Activated CD4-positive, alpha-beta memory T cell treated with anti-CD3 and anti-CD28 coated beads, Interleukin-2, amount 10 ng/mL, durations not matched to agents 7 days and 5 days (primary cell): ENCODE measurements around the gene GALNTL6. TPM values are rescaled to one million over a fixed set of nuclear protein-coding genes. Genes with fewer than 3 reads are reported as not detected.
"Not testable (repeated sequence)": the region's sequence is repeated elsewhere in the genome, so short reads cannot be mapped to it uniquely, and the experiment has no call there.

Experiments used
- CTCF ChIA-PET: fragments of 350-600 bp; sonication (Branson Sonifier 250); formaldehyde crosslinking; loops from one replicate; lab custom pipeline; 2021; ENCODE audit warnings: antibody characterized with exemption, inconsistent platforms; lab: Charles Lee
- POLR2A ChIA-PET: fragments of 350-600 bp; sonication (Branson Sonifier 250); formaldehyde crosslinking; loops from one replicate; lab custom pipeline; 2021; ENCODE audit warnings: antibody characterized with exemption; lab: Charles Lee
- DNase-seq: peaks from one replicate; pipeline ENCODE4 v3.0.0-alpha.2; 2020
- H3K27ac Mint-ChIP-seq: one replicate; pipeline ENCODE4 v1.8.0; 2021; ENCODE audit warnings: mild to moderate bottlenecking, mixed read lengths
- H3K27me3 Mint-ChIP-seq: one replicate; pipeline ENCODE4 v1.8.0; 2021; ENCODE audit warnings: mixed read lengths
- H3K36me3 Mint-ChIP-seq: one replicate; pipeline ENCODE4 v1.8.0; 2021; ENCODE audit warnings: low read depth, mixed read lengths
- H3K4me1 Mint-ChIP-seq: one replicate; pipeline ENCODE4 v1.8.0; 2021; ENCODE audit warnings: mixed read lengths
- H3K4me3 Mint-ChIP-seq: one replicate; pipeline ENCODE4 v1.8.0; 2021; ENCODE audit warnings: mild to moderate bottlenecking, mixed read lengths
- H3K9me3 Mint-ChIP-seq: one replicate; pipeline ENCODE4 v1.8.0; 2021; ENCODE audit warnings: mixed read lengths
- total RNA-seq, 2 experiments: library from RNA; stranded (reverse); gene quantifications; one replicate each; pipeline ENCODE4 v1.2.3, GENCODE V29; 2021

GALNTL6 gene
- total RNA-seq, 2 experiments from 2014 or later: not detected

- ChIA-PET POLR2A (no interaction called here), CTCF (no interaction called here)
- Mint-ChIP-seq H3K27ac (no peak overlapping the region), H3K4me1 (no peaks in the 10 kb centered on the region), H3K27me3 (peaks cover 2% of the 10 kb centered on the region), H3K4me3 (no peak overlapping the region), H3K36me3 (no peaks in the 10 kb centered on the region), H3K9me3 (no peaks in the 10 kb centered on the region)
- no peak for DNase-seq
Observed at GRCh38 chr4:172928347-172928746, 1115.1 kb downstream of the GALNTL6 start.

GRCh38 chr4:172938072-172938829, 1125.0 kb downstream of the GALNTL6 start:
- Mint-ChIP-seq H3K4me3 (no peak overlapping the region), H3K9me3 (no peaks in the 10 kb centered on the region), H3K4me1 (no peaks in the 10 kb centered on the region), H3K27ac (no peak overlapping the region), H3K27me3 (peaks cover 1% of the 10 kb centered on the region), H3K36me3 (no peaks in the 10 kb centered on the region)
- ChIA-PET POLR2A (no interaction called here), CTCF (no interaction called here)
- no peak for DNase-seq

- Mint-ChIP-seq H3K4me1 (no peaks in the 10 kb centered on the region), H3K4me3 (no peak overlapping the region), H3K36me3 (no peaks in the 10 kb centered on the region), H3K27me3 (peaks cover 1% of the 10 kb centered on the region), H3K9me3 (no peaks in the 10 kb centered on the region), H3K27ac (no peak overlapping the region)
- POLR2A ChIA-PET: no interaction called here
- CTCF ChIA-PET: no interaction called here
- no peak for DNase-seq
Observed at GRCh38 chr4:172938870-172939269, 1125.7 kb downstream of the GALNTL6 start.

- ChIA-PET POLR2A (no interaction called here), CTCF (no interaction called here)
- Mint-ChIP-seq H3K4me3 (no peak overlapping the region), H3K36me3 (no peaks in the 10 kb centered on the region), H3K27ac (no peak overlapping the region), H3K4me1 (no peaks in the 10 kb centered on the region), H3K9me3 (no peaks in the 10 kb centered on the region), H3K27me3 (no peaks in the 10 kb centered on the region)
- no peak for DNase-seq
Observed at GRCh38 chr4:172942840-172943239, 1129.6 kb downstream of the GALNTL6 start.

GRCh38 chr4:172945611-172946010, 1132.4 kb downstream of the GALNTL6 start:
- no peaks in the 10 kb centered on the region for H3K4me1 Mint-ChIP-seq
- ChIA-PET CTCF (no interaction called here), POLR2A (no interaction called here)
- no peak overlapping the region for H3K27ac Mint-ChIP-seq
- H3K36me3 Mint-ChIP-seq: no peaks in the 10 kb centered on the region
- H3K27me3 Mint-ChIP-seq: no peaks in the 10 kb centered on the region
- DNase-seq: no peak
- no peaks in the 10 kb centered on the region for H3K9me3 Mint-ChIP-seq
- H3K4me3 Mint-ChIP-seq: no peak overlapping the region

GRCh38 chr4:172946503-172946902, 1133.3 kb downstream of the GALNTL6 start:
- no peaks in the 10 kb centered on the region for H3K36me3 Mint-ChIP-seq
- POLR2A ChIA-PET: no interaction called here
- no peaks in the 10 kb centered on the region for H3K4me1 Mint-ChIP-seq
- CTCF ChIA-PET: no interaction called here
- H3K27me3 Mint-ChIP-seq: no peaks in the 10 kb centered on the region
- DNase-seq: no peak
- no peak overlapping the region for H3K27ac Mint-ChIP-seq
- H3K4me3 Mint-ChIP-seq: no peak overlapping the region
- no peaks in the 10 kb centered on the region for H3K9me3 Mint-ChIP-seq

- H3K4me3 Mint-ChIP-seq: no peak overlapping the region
- DNase-seq: no peak
- CTCF ChIA-PET: no interaction called here
- H3K36me3 Mint-ChIP-seq: no peaks in the 10 kb centered on the region
- POLR2A ChIA-PET: no interaction called here
- no peaks in the 10 kb centered on the region for H3K4me1 Mint-ChIP-seq
- no peaks in the 10 kb centered on the region for H3K9me3 Mint-ChIP-seq
- H3K27ac Mint-ChIP-seq: no peak overlapping the region
- H3K27me3 Mint-ChIP-seq: no peaks in the 10 kb centered on the region
Observed at GRCh38 chr4:172947594-172947993, 1134.4 kb downstream of the GALNTL6 start.

- no peak overlapping the region for H3K27ac Mint-ChIP-seq
- H3K4me3 Mint-ChIP-seq: no peak overlapping the region
- no peaks in the 10 kb centered on the region for H3K27me3 Mint-ChIP-seq
- POLR2A ChIA-PET: no interaction called here
- H3K36me3 Mint-ChIP-seq: no peaks in the 10 kb centered on the region
- no peaks in the 10 kb centered on the region for H3K4me1 Mint-ChIP-seq
- no peak for DNase-seq
- no peaks in the 10 kb centered on the region for H3K9me3 Mint-ChIP-seq
- CTCF ChIA-PET: no interaction called here
Observed at GRCh38 chr4:172950990-172951389, 1137.8 kb downstream of the GALNTL6 start.

GRCh38 chr4:172951679-172952451, 1138.7 kb downstream of the GALNTL6 start:
- Mint-ChIP-seq H3K27me3 (no peaks in the 10 kb centered on the region), H3K4me3 (no peak overlapping the region), H3K4me1 (no peaks in the 10 kb centered on the region), H3K27ac (no peak overlapping the region), H3K36me3 (no peaks in the 10 kb centered on the region), H3K9me3 (no peaks in the 10 kb centered on the region)
- POLR2A ChIA-PET: no interaction called here
- no peak for DNase-seq
- CTCF ChIA-PET: no interaction called here

- POLR2A ChIA-PET: no interaction called here
- Mint-ChIP-seq H3K4me3 (no peak overlapping the region), H3K27ac (no peak overlapping the region), H3K9me3 (no peaks in the 10 kb centered on the region), H3K36me3 (no peaks in the 10 kb centered on the region), H3K27me3 (no peaks in the 10 kb centered on the region), H3K4me1 (no peaks in the 10 kb centered on the region)
- CTCF ChIA-PET: no interaction called here
- DNase-seq: no peak
Observed at GRCh38 chr4:172953896-172954568, 1140.8 kb downstream of the GALNTL6 start.

- H3K9me3 Mint-ChIP-seq, H3K4me3 Mint-ChIP-seq, H3K27ac Mint-ChIP-seq, CTCF ChIA-PET, POLR2A ChIA-PET, H3K4me1 Mint-ChIP-seq, DNase-seq, H3K36me3 Mint-ChIP-seq, H3K27me3 Mint-ChIP-seq: not testable (repeated sequence)
Observed at GRCh38 chr4:172956340-172956739, 1143.1 kb downstream of the GALNTL6 start.

- H3K4me1 Mint-ChIP-seq: no peaks in the 10 kb centered on the region
- H3K36me3 Mint-ChIP-seq: no peaks in the 10 kb centered on the region
- no peak overlapping the region for H3K4me3 Mint-ChIP-seq
- H3K27me3 Mint-ChIP-seq: no peaks in the 10 kb centered on the region
- CTCF ChIA-PET: no interaction called here
- H3K27ac Mint-ChIP-seq: no peak overlapping the region
- DNase-seq: no peak
- no peaks in the 10 kb centered on the region for H3K9me3 Mint-ChIP-seq
- POLR2A ChIA-PET: no interaction called here
Observed at GRCh38 chr4:172957216-172957615, 1144.0 kb downstream of the GALNTL6 start.

GRCh38 chr4:172962564-172963353, 1149.6 kb downstream of the GALNTL6 start:
- H3K27me3 Mint-ChIP-seq: peaks cover 1% of the 10 kb centered on the region
- no peak overlapping the region for H3K27ac Mint-ChIP-seq
- no peak overlapping the region for H3K4me3 Mint-ChIP-seq
- no peaks in the 10 kb centered on the region for H3K9me3 Mint-ChIP-seq
- ChIA-PET CTCF (interaction anchor here (0.6 kb wide), 1 partner anchor 71 kb away, joined by 3 read pairs; no protein-coding TSS in a partner anchor), POLR2A (no interaction called here)
- no peak for DNase-seq
- H3K4me1 Mint-ChIP-seq: no peaks in the 10 kb centered on the region
- no peaks in the 10 kb centered on the region for H3K36me3 Mint-ChIP-seq
